Esophagus (tissue), 2 donors: ENCODE measurements around the gene SLC27A6. TPM values are rescaled to one million over a fixed set of nuclear protein-coding genes. Genes with fewer than 3 reads are reported as not detected.
A peak's percentile ranks its signal among the peaks of the same experiment; 100 is the strongest.
"Not testable (repeated sequence)": the region's sequence is repeated elsewhere in the genome, so short reads cannot be mapped to it uniquely, and the experiment has no call there.

Experiments used
- H3K27ac ChIP-seq, 2 donors: one replicate each; pipeline ENCODE4 v1.5.1; 2013; ENCODE audit warnings: low read depth in 2 of 2, mild to moderate bottlenecking in 2 of 2, inconsistent platforms in 1 of 2, low read length in 1 of 2, moderate library complexity in 1 of 2
- H3K27me3 ChIP-seq, 2 donors: one replicate each; pipeline ENCODE4 v1.6.1; 2013; ENCODE audit warnings: low read length in 2 of 2, control low read depth in 1 of 2, mild to moderate bottlenecking in 1 of 2; ENCODE audit not compliant: insufficient read depth in 2 of 2, control insufficient read depth in 1 of 2
- H3K36me3 ChIP-seq, 2 donors: one replicate each; pipeline ENCODE4 v1.6.1; 2013; ENCODE audit warnings: low read length in 1 of 2; ENCODE audit not compliant: control insufficient read depth in 2 of 2, insufficient read depth in 2 of 2
- H3K4me1 ChIP-seq, 2 donors: one replicate each; pipeline ENCODE4 v1.6.1; 2013; ENCODE audit warnings: low read length in 1 of 2; ENCODE audit not compliant: control insufficient read depth in 2 of 2, insufficient read depth in 2 of 2
- H3K4me3 ChIP-seq, 2 donors: one replicate each; pipeline ENCODE4 v1.5.1; 2013; ENCODE audit warnings: low read length in 2 of 2, mild to moderate bottlenecking in 2 of 2, low read depth in 1 of 2, moderate library complexity in 1 of 2
- H3K9me3 ChIP-seq, 2 donors: one replicate each; pipeline ENCODE4 v1.6.1; 2013; ENCODE audit warnings: mild to moderate bottlenecking in 2 of 2, low read depth in 1 of 2, low read length in 1 of 2, moderate library complexity in 1 of 2; ENCODE audit not compliant: control insufficient read depth in 2 of 2, insufficient read depth in 1 of 2
- WGBS, 2 donors: extraction: QIAGEN DNeasy Blood & Tissue Kit; methylation state at CpG; one replicate each; pipeline ENCODE4 v1.1.7; 2013; 5-methylcytosine and 5-hydroxymethylcytosine counted together
- polyA plus RNA-seq, 2 donors: library from polyadenylated mRNA; stranded (reverse); fragments of 200-250 nt; gene quantifications; one replicate each; pipeline ENCODE4 v1.2.3, GENCODE V29; 2013
- donor health status: healthy with polysubstance abuse.
- donor health status: Bipolar disorder and iron deficiency.

SLC27A6 gene, protein sequence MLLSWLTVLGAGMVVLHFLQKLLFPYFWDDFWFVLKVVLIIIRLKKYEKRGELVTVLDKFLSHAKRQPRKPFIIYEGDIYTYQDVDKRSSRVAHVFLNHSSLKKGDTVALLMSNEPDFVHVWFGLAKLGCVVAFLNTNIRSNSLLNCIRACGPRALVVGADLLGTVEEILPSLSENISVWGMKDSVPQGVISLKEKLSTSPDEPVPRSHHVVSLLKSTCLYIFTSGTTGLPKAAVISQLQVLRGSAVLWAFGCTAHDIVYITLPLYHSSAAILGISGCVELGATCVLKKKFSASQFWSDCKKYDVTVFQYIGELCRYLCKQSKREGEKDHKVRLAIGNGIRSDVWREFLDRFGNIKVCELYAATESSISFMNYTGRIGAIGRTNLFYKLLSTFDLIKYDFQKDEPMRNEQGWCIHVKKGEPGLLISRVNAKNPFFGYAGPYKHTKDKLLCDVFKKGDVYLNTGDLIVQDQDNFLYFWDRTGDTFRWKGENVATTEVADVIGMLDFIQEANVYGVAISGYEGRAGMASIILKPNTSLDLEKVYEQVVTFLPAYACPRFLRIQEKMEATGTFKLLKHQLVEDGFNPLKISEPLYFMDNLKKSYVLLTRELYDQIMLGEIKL
- 1 to 10 TPM in 1 of 2 donors, under 1 TPM in 1; 0.98 to 3.9 TPM for polyA plus RNA-seq

GRCh38 chr5:128965011-128965637 is at the start of gene SLC27A6:
SLC27A6 (plus strand) TSS chr5:128965488; CDS start chr5:128966138, 650 bp downstream.
- WGBS, 2 donors: 3 to 5% methylated on average over 38 to 51 of the region's 51 CpGs
- H3K9me3 ChIP-seq: no peaks in the 10 kb centered on the region
- H3K27me3 ChIP-seq: no peaks in the 10 kb centered on the region
- H3K36me3 ChIP-seq: no peaks in the 10 kb centered on the region
- peaks cover 7 to 10% of the 10 kb centered on the region in 2 donors for H3K4me1 ChIP-seq
- H3K27ac ChIP-seq: no peak within 1 kb of the TSS
- peak within 1 kb of the TSS; percentile 47 to 53 for H3K4me3 ChIP-seq

DNA sequence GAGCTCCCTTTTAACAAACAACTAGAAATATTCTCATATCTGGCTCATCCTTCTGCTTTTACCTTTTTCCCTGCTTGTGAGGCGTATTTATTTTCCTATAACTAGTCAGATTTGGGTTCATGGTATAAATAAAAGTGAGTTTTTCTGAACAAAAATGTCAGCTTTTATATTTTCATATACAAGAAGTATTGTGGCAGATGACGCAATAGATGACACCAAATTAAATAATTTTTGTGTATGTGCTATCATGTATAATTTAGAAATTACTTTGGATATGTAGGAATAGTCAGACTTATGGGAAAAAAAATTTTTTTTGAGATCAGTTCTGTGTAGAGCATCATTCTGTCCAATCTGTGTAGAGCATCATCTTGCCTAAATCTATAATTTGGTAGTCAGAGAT is 45.7 kb upstream of the SLC27A6 start:
- H3K27ac ChIP-seq: no peak overlapping the region
- peaks cover 0 to 2% of the 10 kb centered on the region in 2 donors for H3K4me1 ChIP-seq
- peaks cover 0 to 2% of the 10 kb centered on the region in 2 donors for H3K9me3 ChIP-seq
- 93% methylated on average over 2 of the region's 2 CpGs for WGBS, 2 donors
- H3K27me3 ChIP-seq: no peaks in the 10 kb centered on the region
- no peaks in the 10 kb centered on the region for H3K36me3 ChIP-seq
- H3K4me3 ChIP-seq: no peak overlapping the region

DNA sequence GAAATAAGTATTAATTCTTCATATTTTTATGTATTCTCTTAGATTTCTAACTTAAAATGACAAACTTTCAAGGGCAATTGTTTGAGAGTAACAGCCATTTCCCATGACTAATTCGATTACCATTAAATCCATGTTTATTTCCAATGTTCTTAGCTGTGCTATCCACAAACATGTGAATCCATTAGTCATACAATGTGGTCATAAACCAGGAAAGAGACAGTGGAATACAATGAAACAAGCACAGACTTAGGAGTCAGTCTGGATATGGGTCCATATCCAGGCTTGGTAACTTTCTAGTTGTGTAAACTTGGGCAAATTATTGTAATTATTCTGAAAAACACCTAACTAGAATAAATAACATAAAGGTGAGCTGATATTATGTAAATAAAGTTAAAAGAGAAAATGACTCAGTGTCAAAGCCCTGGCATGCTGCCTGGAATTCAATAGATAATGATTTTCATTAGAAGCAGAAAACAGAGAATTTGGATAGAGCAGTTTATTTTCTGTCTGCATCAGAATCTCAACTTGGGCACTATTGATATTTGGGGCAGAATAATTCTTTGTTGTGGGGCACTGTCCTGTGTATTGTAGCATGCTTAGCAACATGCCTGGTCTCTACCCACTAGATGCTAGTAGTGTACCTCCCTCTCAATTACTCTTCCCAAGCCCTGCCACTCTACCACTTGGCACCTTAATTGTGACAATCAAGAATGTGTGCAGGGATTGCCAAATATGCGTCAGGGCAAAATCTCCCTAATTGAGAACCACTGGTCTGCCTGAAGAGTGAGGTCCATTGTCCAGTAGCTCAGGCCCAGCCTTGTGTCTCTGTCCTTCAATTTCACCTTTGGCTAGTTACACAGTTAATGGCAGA is 44.7 kb upstream of the SLC27A6 start:
- no peak overlapping the region for H3K27ac ChIP-seq
- no peaks in the 10 kb centered on the region for H3K27me3 ChIP-seq
- H3K36me3 ChIP-seq: no peaks in the 10 kb centered on the region

GRCh38 chr5:128924299-128924698 is 41.0 kb upstream of the SLC27A6 start:
- WGBS, 2 donors: 58 to 64% methylated on average over 2 of the region's 2 CpGs

More for the DNA sequence above, 44.7 kb upstream of the SLC27A6 start:
- peaks cover 0 to 2% of the 10 kb centered on the region in 2 donors for H3K4me1 ChIP-seq
- H3K9me3 ChIP-seq: peaks cover 0 to 2% of the 10 kb centered on the region in 2 donors
- H3K4me3 ChIP-seq: no peak overlapping the region
- WGBS, 2 donors: 47 to 55% methylated on average over 2 of the region's 2 CpGs

DNA sequence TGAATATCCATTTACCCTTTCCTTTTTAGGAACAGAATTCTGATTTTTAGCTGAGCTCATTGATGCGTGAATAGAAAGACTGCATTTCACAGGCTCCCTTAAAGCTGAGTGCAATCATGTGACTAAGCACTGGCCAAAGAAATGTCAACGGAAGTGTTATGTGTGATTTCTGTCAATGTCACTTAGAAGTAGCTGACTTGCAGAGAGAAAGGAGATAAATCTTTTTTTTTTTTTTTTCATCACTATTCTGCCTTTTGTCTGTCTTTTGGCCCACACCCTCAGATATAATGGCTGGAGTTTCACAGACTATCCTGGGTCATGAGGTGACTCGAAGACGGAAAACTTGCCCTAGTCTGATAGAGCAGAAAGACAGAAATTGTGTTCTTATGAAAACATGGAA is 39.3 kb upstream of the SLC27A6 start:
- H3K27ac ChIP-seq: no peak overlapping the region
- H3K27me3 ChIP-seq: no peaks in the 10 kb centered on the region
- 81 to 82% methylated on average over 4 of the region's 4 CpGs for WGBS, 2 donors
- H3K4me1 ChIP-seq: peaks cover 0 to under 1% of the 10 kb centered on the region in 2 donors
- no peaks in the 10 kb centered on the region for H3K36me3 ChIP-seq
- no peak overlapping the region for H3K4me3 ChIP-seq
- H3K9me3 ChIP-seq: peaks cover 0 to under 1% of the 10 kb centered on the region in 2 donors

More at GRCh38 chr5:128924299-128924698, 41.0 kb upstream of the SLC27A6 start:
- Histone ChIP-seq H3K27me3 (no peaks in the 10 kb centered on the region), H3K4me3 (no peak overlapping the region), H3K27ac (no peak overlapping the region), H3K9me3 (peaks cover 0 to 2% of the 10 kb centered on the region in 2 donors), H3K36me3 (no peaks in the 10 kb centered on the region), H3K4me1 (peaks cover 0 to 2% of the 10 kb centered on the region in 2 donors)

DNA sequence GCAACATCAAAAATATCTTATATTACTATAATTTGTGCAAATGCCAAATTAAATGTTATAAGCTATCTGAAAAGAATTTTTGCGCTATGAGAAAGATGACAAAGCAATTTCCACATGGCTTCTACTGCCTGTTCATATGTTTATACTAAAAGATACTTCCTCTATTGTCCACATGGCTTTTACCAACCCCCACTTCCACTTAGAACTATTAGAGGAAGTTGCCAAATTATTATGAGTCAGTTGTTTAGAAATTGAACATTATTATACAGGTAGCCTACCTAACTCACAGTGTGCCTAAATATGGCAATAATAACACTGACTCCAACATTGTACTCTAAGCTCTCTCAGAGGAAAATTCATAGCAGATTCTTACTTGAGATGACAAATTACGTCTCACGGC is 37.6 kb upstream of the SLC27A6 start:
- Histone ChIP-seq H3K36me3 (no peaks in the 10 kb centered on the region), H3K27ac (no peak overlapping the region), H3K27me3 (no peaks in the 10 kb centered on the region), H3K9me3 (no peaks in the 10 kb centered on the region), H3K4me1 (no peaks in the 10 kb centered on the region), H3K4me3 (no peak overlapping the region)
- 51 to 54% methylated on average over 3 of the region's 3 CpGs for whole genome bisulfite sequencing, 2 donors

- not testable (repeated sequence) for H3K4me3 ChIP-seq, H3K4me1 ChIP-seq, H3K9me3 ChIP-seq, H3K36me3 ChIP-seq, H3K27me3 ChIP-seq, H3K27ac ChIP-seq
- 92 to 93% methylated on average over 4 of the region's 4 CpGs for WGBS, 2 donors
Measured at GRCh38 chr5:128932232-128932631, 33.1 kb upstream of the SLC27A6 start.

- WGBS, 2 donors: 79 to 82% methylated on average over 5 to 7 of the region's 9 CpGs
- not testable (repeated sequence) for H3K4me1 ChIP-seq, H3K27ac ChIP-seq
Measured at GRCh38 chr5:128943100-128943499, 22.2 kb upstream of the SLC27A6 start.

More at GRCh38 chr5:128943100-128943499, 22.2 kb upstream of the SLC27A6 start:
- H3K36me3 ChIP-seq, H3K4me3 ChIP-seq, H3K9me3 ChIP-seq, H3K27me3 ChIP-seq: not testable (repeated sequence)
